Testis (tissue), 2 donors: ENCODE measurements around the gene C2orf49.

Experiments
- CTCF ChIP-seq, 3 experiments: fragments of 450-650 bp in 2 of 3; fragments of 200-600 bp in 1 of 3; sonication (generic) in 1 of 3; IDR thresholded peaks; one replicate each; pipeline ENCODE4 v1.5.1; 2016 to 2019; ENCODE audit warnings: antibody characterized with exemption in 3 of 3, mild to moderate bottlenecking in 2 of 3, moderate library complexity in 1 of 3
- POLR2A ChIP-seq: fragments of 450-650 bp; IDR thresholded peaks from one replicate; pipeline ENCODE4 v1.6.1; 2017; ENCODE audit warnings: antibody characterized with exemption, mild to moderate bottlenecking, moderate library complexity

DNA sequence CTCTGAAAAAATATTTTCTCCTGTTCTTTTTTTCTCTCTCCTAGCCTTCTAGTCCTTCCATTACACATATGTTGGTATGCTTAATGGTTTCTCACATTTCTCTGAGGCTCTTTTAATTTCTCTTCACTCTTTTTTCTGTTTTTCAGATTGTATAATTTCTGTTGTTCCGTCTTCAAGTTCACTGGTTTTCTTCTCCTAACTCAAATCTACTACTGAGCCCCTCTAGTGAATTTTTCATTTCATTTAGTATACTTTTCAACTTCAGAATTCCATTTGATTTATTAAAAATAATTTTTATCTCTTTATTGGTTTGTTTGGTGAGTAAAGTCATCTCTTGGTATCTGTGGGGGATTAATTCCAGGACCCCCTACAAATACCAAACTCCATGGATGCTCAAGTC, 19.8 kb downstream of the C2orf49 start:
- TF ChIP-seq CTCF (IDR thresholded peaks at IDR 0.05) (no peak), POLR2A (no peak)
